Esophagus (tissue), 2 donors: ENCODE results near the gene CCL1. TPM values are rescaled to one million over a fixed set of nuclear protein-coding genes. Genes with fewer than 3 reads are reported as not detected.

Experiments used
- H3K27ac ChIP-seq, 2 donors: one replicate each; pipeline ENCODE4 v1.5.1; 2013; ENCODE audit warnings: low read depth in 2 of 2, mild to moderate bottlenecking in 2 of 2, inconsistent platforms in 1 of 2, low read length in 1 of 2, moderate library complexity in 1 of 2
- H3K27me3 ChIP-seq, 2 donors: one replicate each; pipeline ENCODE4 v1.6.1; 2013; ENCODE audit warnings: low read length in 2 of 2, control low read depth in 1 of 2, mild to moderate bottlenecking in 1 of 2; ENCODE audit not compliant: insufficient read depth in 2 of 2, control insufficient read depth in 1 of 2
- H3K36me3 ChIP-seq, 2 donors: one replicate each; pipeline ENCODE4 v1.6.1; 2013; ENCODE audit warnings: low read length in 1 of 2; ENCODE audit not compliant: control insufficient read depth in 2 of 2, insufficient read depth in 2 of 2
- H3K4me1 ChIP-seq, 2 donors: one replicate each; pipeline ENCODE4 v1.6.1; 2013; ENCODE audit warnings: low read length in 1 of 2; ENCODE audit not compliant: control insufficient read depth in 2 of 2, insufficient read depth in 2 of 2
- H3K4me3 ChIP-seq, 2 donors: one replicate each; pipeline ENCODE4 v1.5.1; 2013; ENCODE audit warnings: low read length in 2 of 2, mild to moderate bottlenecking in 2 of 2, low read depth in 1 of 2, moderate library complexity in 1 of 2
- H3K9me3 ChIP-seq, 2 donors: one replicate each; pipeline ENCODE4 v1.6.1; 2013; ENCODE audit warnings: mild to moderate bottlenecking in 2 of 2, low read depth in 1 of 2, low read length in 1 of 2, moderate library complexity in 1 of 2; ENCODE audit not compliant: control insufficient read depth in 2 of 2, insufficient read depth in 1 of 2
- WGBS, 2 donors: extraction: QIAGEN DNeasy Blood & Tissue Kit; methylation state at CpG; one replicate each; pipeline ENCODE4 v1.1.7; 2013; 5-methylcytosine and 5-hydroxymethylcytosine counted together
- polyA plus RNA-seq, 2 donors: library from polyadenylated mRNA; stranded (reverse); fragments of 200-250 nt; gene quantifications; one replicate each; pipeline ENCODE4 v1.2.3, GENCODE V29; 2013
- donor health status: healthy with polysubstance abuse.
- donor health status: Bipolar disorder and iron deficiency.

CCL1 gene
- polyA plus RNA-seq, 2 donors, result not detected

DNA sequence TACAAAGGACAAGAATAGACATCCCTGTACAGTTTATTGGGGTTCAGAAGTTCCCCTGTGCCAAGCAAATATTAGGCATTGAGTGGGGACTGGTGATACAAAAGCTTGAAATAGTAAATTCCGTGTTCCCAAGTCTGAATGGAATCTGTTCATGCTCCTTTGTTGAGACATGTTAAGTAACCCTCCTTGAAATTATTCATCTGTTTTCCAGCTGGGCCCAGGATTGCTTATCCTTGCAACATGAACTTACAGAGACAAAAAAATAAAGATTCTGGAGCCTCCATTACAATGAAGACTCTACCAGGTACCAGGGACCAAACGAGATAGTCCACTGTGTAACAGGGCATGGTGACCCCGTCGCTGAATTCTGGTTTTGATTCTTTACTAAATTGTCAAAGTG, 49.9 kb downstream of the CCL1 start:
- Histone ChIP-seq H3K4me1 (no peaks in the 10 kb centered on the region), H3K27ac (peak overlapping the region in 1 of 2 donors; percentile 19), H3K4me3 (no peak overlapping the region), H3K27me3 (no peaks in the 10 kb centered on the region), H3K36me3 (no peaks in the 10 kb centered on the region), H3K9me3 (no peaks in the 10 kb centered on the region)
- 69 to 79% methylated on average over 4 of the region's 4 CpGs for WGBS, 2 donors

DNA sequence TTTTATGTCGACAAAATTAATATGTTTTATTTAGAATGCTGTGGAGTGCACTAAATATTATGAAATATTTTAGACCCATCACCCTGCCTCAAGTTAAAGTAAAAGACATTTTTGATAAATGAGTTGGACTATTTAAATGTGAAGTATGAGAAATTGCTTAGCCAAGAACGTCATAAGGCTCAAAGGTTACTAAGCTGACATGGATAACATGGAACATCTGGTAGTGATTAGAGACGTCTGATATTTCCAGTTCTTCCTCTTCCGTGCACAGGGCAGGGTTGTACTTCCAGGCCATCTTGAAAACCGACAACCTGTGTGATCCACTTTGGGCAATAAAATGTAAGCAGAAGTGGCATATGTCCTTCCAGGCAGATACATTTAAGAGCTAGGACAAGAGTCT, 51.0 kb downstream of the CCL1 start:
- Histone ChIP-seq H3K27ac (peak overlapping the region; percentile 1 to 31), H3K27me3 (no peaks in the 10 kb centered on the region), H3K36me3 (no peaks in the 10 kb centered on the region), H3K9me3 (no peaks in the 10 kb centered on the region), H3K4me3 (no peak overlapping the region), H3K4me1 (no peaks in the 10 kb centered on the region)
- WGBS, 2 donors, result 37 to 42% methylated on average over 5 of the region's 5 CpGs

DNA sequence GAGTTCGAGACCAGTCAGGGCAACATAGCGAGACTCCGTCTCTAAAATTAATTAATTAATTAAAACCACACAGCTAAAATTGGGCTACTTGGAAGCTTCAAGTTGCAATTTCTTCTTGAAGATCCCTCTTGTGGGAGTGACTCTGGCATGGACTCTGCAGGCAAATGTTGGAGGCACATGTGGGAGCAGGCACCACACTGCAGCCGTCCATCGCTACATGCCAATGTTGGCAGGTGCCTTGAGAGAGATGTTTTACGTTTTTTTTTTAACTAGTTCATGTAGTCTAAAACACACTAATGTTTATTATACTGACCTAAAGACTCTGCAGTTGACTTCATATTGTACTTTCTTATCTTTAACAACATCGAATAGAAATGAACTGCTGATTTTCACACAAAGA, 51.7 kb downstream of the CCL1 start:
- Histone ChIP-seq H3K27ac (no peak overlapping the region), H3K4me3 (no peak overlapping the region), H3K36me3 (no peaks in the 10 kb centered on the region), H3K9me3 (no peaks in the 10 kb centered on the region), H3K27me3 (no peaks in the 10 kb centered on the region), H3K4me1 (no peaks in the 10 kb centered on the region)
- WGBS, 2 donors, result 60 to 63% methylated on average over 7 of the region's 7 CpGs

Other genes with a start within 250 kb of the CCL1 start
- 10 to 100 TPM in 1 of 2 donors, 1 to 10 TPM in 1; 5.4 to 21.2 TPM for gene CCL2, start 107.9 kb downstream of the CCL1 start, polyA plus RNA-seq
- gene CCL7, start 93.0 kb downstream of the CCL1 start, polyA plus RNA-seq, result not detected
- gene CCL11, start 77.5 kb downstream of the CCL1 start, polyA plus RNA-seq, result under 1 TPM; 0.29 to 0.99 TPM
- under 1 TPM in 1 of 2 donors, not detected in 1; 0.08 TPM for gene CCL8, start 43.8 kb downstream of the CCL1 start, polyA plus RNA-seq
- gene CCL13, start 6.8 kb downstream of the CCL1 start, polyA plus RNA-seq, result under 1 TPM; 0.24 to 0.53 TPM
- gene TMEM132E, start 216.3 kb upstream of the CCL1 start, polyA plus RNA-seq, result under 1 TPM; 0.02 to 0.04 TPM